ENCODE measurements around the gene GDF9. TPM values are rescaled to one million over a fixed set of nuclear protein-coding genes. Genes with fewer than 3 reads are reported as not detected.

GDF9 gene
- total RNA-seq, 1 experiment from 2014 or later: 0.49 TPM

DNA sequence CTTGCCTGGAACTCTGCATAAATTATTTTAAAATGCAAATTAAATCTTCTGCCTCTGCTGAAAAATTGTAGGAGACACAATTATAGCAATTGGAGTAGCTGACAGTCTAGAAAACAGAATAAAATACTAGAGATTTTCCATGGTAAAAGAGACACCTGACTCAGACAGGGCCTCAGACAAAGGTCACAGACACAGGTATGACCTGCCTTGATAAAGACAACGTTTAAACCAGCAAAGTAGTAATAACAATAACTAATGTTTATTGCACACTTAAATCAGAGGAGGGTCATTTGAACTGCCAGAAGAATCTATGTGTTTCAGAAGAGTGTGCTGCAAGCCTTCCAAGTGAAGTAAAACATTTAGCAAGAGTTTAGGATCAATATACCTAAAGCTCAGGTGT lies 49.3 kb downstream of the GDF9 start:
- BruUV-seq (replicated peaks): no TSS peak
- RAD21 ChIA-PET (ENCODE audit: low non-redundant PET in 1 of 2, low total read pairs in 2 of 2, uncharacterized antibody in 2 of 2, unreplicated experiment in 2 of 2): interaction anchor here in 1 of 2 experiments (1.2 kb wide), 1 partner anchor 290 kb away, joined by 3 read pairs; no protein-coding TSS in a partner anchor
- CTCF ChIA-PET: interaction anchor here (1.2 to 1.5 kb wide), 2 partner anchors 10 to 311 kb away, joined by 3 to 8 read pairs; no protein-coding TSS in a partner anchor
- Histone ChIP-seq H3K4me1 (ENCODE audit: control insufficient read depth in 1 of 2, insufficient read depth in 2 of 2, low read length in 2 of 2) (peaks cover 0 to 18% of the 10 kb centered on the region in 2 experiments; a peak in 3 of 4 replicates), H3K27ac (ENCODE audit: low read depth, low read length) (no peak overlapping the region), H3K4me3 (replicated peaks in 1 of 2; ENCODE audit: low read depth in 1 of 2, low read length in 2 of 2) (no peak overlapping the region), H3K36me3 (ENCODE audit: control insufficient read depth in 1 of 2, insufficient read depth in 2 of 2, low read length in 2 of 2) (no peaks in the 10 kb centered on the region), H3K9me3 (ENCODE audit: control insufficient read depth in 1 of 2, insufficient read depth in 1 of 2, low read depth in 1 of 2, low read length in 2 of 2) (no peaks in the 10 kb centered on the region), H3K9ac (ENCODE audit: low read length) (no peak overlapping the region), H3K79me2 (ENCODE audit: insufficient read depth, low read length) (no peaks in the 10 kb centered on the region), H2AFZ (ENCODE audit: low read depth, low read length, poor library complexity, severe bottlenecking) (no peak overlapping the region), H3K27me3 (ENCODE audit: insufficient read depth, low read length) (no peaks in the 10 kb centered on the region), H3K4me2 (ENCODE audit: low read length) (no peak overlapping the region), H4K20me1 (ENCODE audit: insufficient read depth) (no peaks in the 10 kb centered on the region), H3K9me2 (ENCODE audit: insufficient read depth) (no peaks in the 10 kb centered on the region)
- POLR2A ChIA-PET: no interaction called here
- ATAC-seq: no peak
- DNase-seq (ENCODE audit: low read depth, low spot score): no peak
- intact Hi-C loops (cut with micrococcal nuclease): no loop called here
- TF ChIP-seq, protein P1, sequence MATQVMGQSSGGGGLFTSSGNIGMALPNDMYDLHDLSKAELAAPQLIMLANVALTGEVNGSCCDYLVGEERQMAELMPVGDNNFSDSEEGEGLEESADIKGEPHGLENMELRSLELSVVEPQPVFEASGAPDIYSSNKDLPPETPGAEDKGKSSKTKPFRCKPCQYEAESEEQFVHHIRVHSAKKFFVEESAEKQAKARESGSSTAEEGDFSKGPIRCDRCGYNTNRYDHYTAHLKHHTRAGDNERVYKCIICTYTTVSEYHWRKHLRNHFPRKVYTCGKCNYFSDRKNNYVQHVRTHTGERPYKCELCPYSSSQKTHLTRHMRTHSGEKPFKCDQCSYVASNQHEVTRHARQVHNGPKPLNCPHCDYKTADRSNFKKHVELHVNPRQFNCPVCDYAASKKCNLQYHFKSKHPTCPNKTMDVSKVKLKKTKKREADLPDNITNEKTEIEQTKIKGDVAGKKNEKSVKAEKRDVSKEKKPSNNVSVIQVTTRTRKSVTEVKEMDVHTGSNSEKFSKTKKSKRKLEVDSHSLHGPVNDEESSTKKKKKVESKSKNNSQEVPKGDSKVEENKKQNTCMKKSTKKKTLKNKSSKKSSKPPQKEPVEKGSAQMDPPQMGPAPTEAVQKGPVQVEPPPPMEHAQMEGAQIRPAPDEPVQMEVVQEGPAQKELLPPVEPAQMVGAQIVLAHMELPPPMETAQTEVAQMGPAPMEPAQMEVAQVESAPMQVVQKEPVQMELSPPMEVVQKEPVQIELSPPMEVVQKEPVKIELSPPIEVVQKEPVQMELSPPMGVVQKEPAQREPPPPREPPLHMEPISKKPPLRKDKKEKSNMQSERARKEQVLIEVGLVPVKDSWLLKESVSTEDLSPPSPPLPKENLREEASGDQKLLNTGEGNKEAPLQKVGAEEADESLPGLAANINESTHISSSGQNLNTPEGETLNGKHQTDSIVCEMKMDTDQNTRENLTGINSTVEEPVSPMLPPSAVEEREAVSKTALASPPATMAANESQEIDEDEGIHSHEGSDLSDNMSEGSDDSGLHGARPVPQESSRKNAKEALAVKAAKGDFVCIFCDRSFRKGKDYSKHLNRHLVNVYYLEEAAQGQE (IDR thresholded peaks at IDR 0.05; ENCODE audit: low read depth): no peak
- TF ChIP-seq, protein P2, sequence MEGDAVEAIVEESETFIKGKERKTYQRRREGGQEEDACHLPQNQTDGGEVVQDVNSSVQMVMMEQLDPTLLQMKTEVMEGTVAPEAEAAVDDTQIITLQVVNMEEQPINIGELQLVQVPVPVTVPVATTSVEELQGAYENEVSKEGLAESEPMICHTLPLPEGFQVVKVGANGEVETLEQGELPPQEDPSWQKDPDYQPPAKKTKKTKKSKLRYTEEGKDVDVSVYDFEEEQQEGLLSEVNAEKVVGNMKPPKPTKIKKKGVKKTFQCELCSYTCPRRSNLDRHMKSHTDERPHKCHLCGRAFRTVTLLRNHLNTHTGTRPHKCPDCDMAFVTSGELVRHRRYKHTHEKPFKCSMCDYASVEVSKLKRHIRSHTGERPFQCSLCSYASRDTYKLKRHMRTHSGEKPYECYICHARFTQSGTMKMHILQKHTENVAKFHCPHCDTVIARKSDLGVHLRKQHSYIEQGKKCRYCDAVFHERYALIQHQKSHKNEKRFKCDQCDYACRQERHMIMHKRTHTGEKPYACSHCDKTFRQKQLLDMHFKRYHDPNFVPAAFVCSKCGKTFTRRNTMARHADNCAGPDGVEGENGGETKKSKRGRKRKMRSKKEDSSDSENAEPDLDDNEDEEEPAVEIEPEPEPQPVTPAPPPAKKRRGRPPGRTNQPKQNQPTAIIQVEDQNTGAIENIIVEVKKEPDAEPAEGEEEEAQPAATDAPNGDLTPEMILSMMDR (IDR thresholded peaks at IDR 0.05 in 2 of 3, conservative IDR thresholded peaks at IDR 0.05 in 1 of 3; ENCODE audit: borderline replicate concordance in 1 of 3, insufficient read depth in 1 of 3, low read depth in 2 of 3, low read length in 2 of 3): no peak
- TF ChIP-seq TCF7L2 (IDR thresholded peaks at IDR 0.05; ENCODE audit: borderline replicate concordance, extremely low read depth, insufficient read depth, insufficient read length) (no peak), SIN3A (IDR thresholded peaks at IDR 0.05; ENCODE audit: low read depth) (no peak), ZNF274 (IDR thresholded peaks at IDR 0.05; ENCODE audit: low read depth, low read length) (no peak), SRF (IDR thresholded peaks at IDR 0.05; ENCODE audit: low read depth) (no peak), CEBPB (IDR thresholded peaks at IDR 0.05; ENCODE audit: low read depth) (no peak), CBX3 (IDR thresholded peaks at IDR 0.05; ENCODE audit: low read depth) (no peak), JUND (IDR thresholded peaks at IDR 0.05) (no peak), ZFX (IDR thresholded peaks at IDR 0.05) (no peak), YY1 (IDR thresholded peaks at IDR 0.05; ENCODE audit: extremely low read depth, insufficient replicate concordance, low read depth, low read length) (no peak), EZH2 (IDR thresholded peaks at IDR 0.05) (no peak), POLR2AphosphoS5 (IDR thresholded peaks at IDR 0.05; ENCODE audit: low read depth, low read length) (no peak), EGR1 (IDR thresholded peaks at IDR 0.05; ENCODE audit: low read depth) (no peak), EZH2phosphoT487 (IDR thresholded peaks at IDR 0.05; ENCODE audit: borderline replicate concordance) (no peak), POLR2A (IDR thresholded peaks at IDR 0.05; ENCODE audit: borderline replicate concordance, extremely low read depth, insufficient read depth, insufficient read length) (no peak), RAD21 (IDR thresholded peaks at IDR 0.05; ENCODE audit: low read depth) (no peak)
- TF ChIP-seq, protein P3, sequence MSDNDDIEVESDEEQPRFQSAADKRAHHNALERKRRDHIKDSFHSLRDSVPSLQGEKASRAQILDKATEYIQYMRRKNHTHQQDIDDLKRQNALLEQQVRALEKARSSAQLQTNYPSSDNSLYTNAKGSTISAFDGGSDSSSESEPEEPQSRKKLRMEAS (IDR thresholded peaks at IDR 0.05): no peak
- TF ChIP-seq, protein P4, sequence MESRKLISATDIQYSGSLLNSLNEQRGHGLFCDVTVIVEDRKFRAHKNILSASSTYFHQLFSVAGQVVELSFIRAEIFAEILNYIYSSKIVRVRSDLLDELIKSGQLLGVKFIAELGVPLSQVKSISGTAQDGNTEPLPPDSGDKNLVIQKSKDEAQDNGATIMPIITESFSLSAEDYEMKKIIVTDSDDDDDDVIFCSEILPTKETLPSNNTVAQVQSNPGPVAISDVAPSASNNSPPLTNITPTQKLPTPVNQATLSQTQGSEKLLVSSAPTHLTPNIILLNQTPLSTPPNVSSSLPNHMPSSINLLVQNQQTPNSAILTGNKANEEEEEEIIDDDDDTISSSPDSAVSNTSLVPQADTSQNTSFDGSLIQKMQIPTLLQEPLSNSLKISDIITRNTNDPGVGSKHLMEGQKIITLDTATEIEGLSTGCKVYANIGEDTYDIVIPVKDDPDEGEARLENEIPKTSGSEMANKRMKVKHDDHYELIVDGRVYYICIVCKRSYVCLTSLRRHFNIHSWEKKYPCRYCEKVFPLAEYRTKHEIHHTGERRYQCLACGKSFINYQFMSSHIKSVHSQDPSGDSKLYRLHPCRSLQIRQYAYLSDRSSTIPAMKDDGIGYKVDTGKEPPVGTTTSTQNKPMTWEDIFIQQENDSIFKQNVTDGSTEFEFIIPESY (IDR thresholded peaks at IDR 0.05; ENCODE audit: extremely low read depth, insufficient replicate concordance, low read length): no peak
- TF ChIP-seq, protein P5, sequence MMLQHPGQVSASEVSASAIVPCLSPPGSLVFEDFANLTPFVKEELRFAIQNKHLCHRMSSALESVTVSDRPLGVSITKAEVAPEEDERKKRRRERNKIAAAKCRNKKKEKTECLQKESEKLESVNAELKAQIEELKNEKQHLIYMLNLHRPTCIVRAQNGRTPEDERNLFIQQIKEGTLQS (IDR thresholded peaks at IDR 0.05): no peak

Data from HCT116 (cell line).